ENCODE data around the gene ACSM2B. TPM values are rescaled to one million over a fixed set of nuclear protein-coding genes. Genes with fewer than 3 reads are reported as not detected.
"Not testable (repeated sequence)": the region's sequence is repeated elsewhere in the genome, so short reads cannot be mapped to it uniquely, and the experiment has no call there.

The ACSM2B gene
- under 1 TPM in 1 of 10 donors, not detected in 9; 0.13 TPM for total RNA-seq
- under 1 TPM in 1 of 2 donors, not detected in 1; 0.01 TPM for polyA plus RNA-seq
- long read RNA-seq, donor 1 = 0 reads
- long read RNA-seq, donor 2 = 0 reads
- long read RNA-seq, donor 3 = 0 reads

- H3K27ac ChIP-seq; H3K36me3 ChIP-seq; DNase-seq; H3K4me1 ChIP-seq; H3K9me3 ChIP-seq; H3K27me3 ChIP-seq; H3K4me3 ChIP-seq; intact Hi-C loops (cut with DNase I); ATAC-seq: not testable (repeated sequence)
- 69 to 84% methylated on average over 2 of the region's 2 CpGs for WGBS, 2 donors
Observed at GRCh38 chr16:20576145-20576544, at the start of gene ACSM2B. TSS of gene ACSM2B (minus strand) at chr16:20576367. CDS start at chr16:20564845, 11,522 bp downstream.

- ATAC-seq = no peak
Observed at GRCh38 chr16:20624882-20625807, 49.0 kb upstream of the ACSM2B start.

GRCh38 chr16:20624205-20624604 lies 48.0 kb upstream of the ACSM2B start:
- intact Hi-C loops (cut with DNase I) = no loop called here
- 92 to 97% methylated on average over 1 of the region's 1 CpG for WGBS, 2 donors

More at GRCh38 chr16:20624882-20625807, 49.0 kb upstream of the ACSM2B start:
- Histone ChIP-seq H3K4me1 (peaks cover 0 to 14% (median 0%) of the 10 kb centered on the region in 9 donors), H3K4me3 (no peak overlapping the region), H3K27ac (no peak overlapping the region), H3K36me3 (no peaks in the 10 kb centered on the region), H3K27me3 (no peaks in the 10 kb centered on the region), H3K9me3 (no peaks in the 10 kb centered on the region)
- no peak for DNase-seq
- TF ChIP-seq CTCF (IDR thresholded peaks at IDR 0.05) = no peak
- intact Hi-C loops (cut with DNase I) = no loop called here
- 80 to 85% methylated on average over 18 of the region's 18 CpGs for WGBS, 2 donors

GRCh38 chr16:20622498-20622870 lies 46.3 kb upstream of the ACSM2B start:
- Histone ChIP-seq H3K4me1 (no peaks in the 10 kb centered on the region), H3K27ac (no peak overlapping the region), H3K36me3 (no peaks in the 10 kb centered on the region), H3K27me3 (no peaks in the 10 kb centered on the region), H3K4me3 (no peak overlapping the region), H3K9me3 (no peaks in the 10 kb centered on the region)
- DNase-seq = no peak
- TF ChIP-seq CTCF (IDR thresholded peaks at IDR 0.05) = no peak
- ATAC-seq = no peak
- intact Hi-C loops (cut with DNase I) = no loop called here

More at GRCh38 chr16:20624205-20624604, 48.0 kb upstream of the ACSM2B start:
- Histone ChIP-seq H3K4me3 (no peak overlapping the region), H3K27me3 (no peaks in the 10 kb centered on the region), H3K4me1 (peaks cover 0 to 12% (median 0%) of the 10 kb centered on the region in 9 donors), H3K9me3 (no peaks in the 10 kb centered on the region), H3K36me3 (no peaks in the 10 kb centered on the region), H3K27ac (no peak overlapping the region)
- no peak for TF ChIP-seq CTCF (IDR thresholded peaks at IDR 0.05)
- DNase-seq (no peak), ATAC-seq (no peak)

- intact Hi-C loops (cut with DNase I) = no loop called here
- ATAC-seq (peak in 1 of 8 donors; percentile 44), DNase-seq (no peak)
- H3K4me3 ChIP-seq = no peak overlapping the region
- no peak for TF ChIP-seq CTCF (IDR thresholded peaks at IDR 0.05)
- H3K27ac ChIP-seq = no peak overlapping the region
- no peaks in the 10 kb centered on the region for H3K4me1 ChIP-seq
- no peaks in the 10 kb centered on the region for H3K27me3 ChIP-seq
- H3K36me3 ChIP-seq = no peaks in the 10 kb centered on the region
- 90 to 92% methylated on average over 6 of the region's 6 CpGs for WGBS, 2 donors
- H3K9me3 ChIP-seq = no peaks in the 10 kb centered on the region
Observed at GRCh38 chr16:20621406-20621805, 45.2 kb upstream of the ACSM2B start.

All from heart right ventricle (tissue), 16 donors.